Tibial artery (tissue), 4 donors: ENCODE measurements around the gene IRF7.
"Not testable (repeated sequence)": the region's sequence is repeated elsewhere in the genome, so short reads cannot be mapped to it uniquely, and the experiment has no call there.

ENCODE experiments used
- DNase-seq, 2 donors: peaks; one replicate each; pipeline ENCODE4 v3.0.0-alpha.2; 2019
- H3K27ac ChIP-seq, 2 donors: fragments of 200-600 bp; sonication (generic) in 1 of 2; 1 replicate in 1 of 2; 2 replicates in 1 of 2; pipeline ENCODE4 v1.5.1; 2018 to 2019; ENCODE audit warnings: mild to moderate bottlenecking in 1 of 2
- H3K27me3 ChIP-seq, 2 donors: fragments of 200-600 bp; sonication (generic) in 1 of 2; one replicate each; pipeline versions ENCODE4 v1.5.1 to v1.6.0; 2016 to 2019
- H3K36me3 ChIP-seq, 3 donors: fragments of 200-600 bp; sonication (generic) in 2 of 3; one replicate each; pipeline ENCODE4 v1.5.1; 2016 to 2019; ENCODE audit warnings: mild to moderate bottlenecking in 2 of 3
- H3K4me1 ChIP-seq, 4 donors: fragments of 200-600 bp; sonication (generic) in 2 of 4; 1 replicate in 3 of 4; 2 replicates in 1 of 4; pipeline ENCODE4 v1.5.1; 2016 to 2019
- H3K4me3 ChIP-seq, 2 donors: fragments of 200-600 bp; sonication (generic) in 1 of 2; 1 replicate in 1 of 2; 2 replicates in 1 of 2; pipeline ENCODE4 v1.5.1; 2018 to 2019; ENCODE audit warnings: mild to moderate bottlenecking in 2 of 2
- H3K9me3 ChIP-seq, 3 donors: fragments of 200-600 bp; sonication (generic) in 1 of 3; one replicate each; pipeline ENCODE4 v1.5.1; 2016 to 2019
- CTCF ChIP-seq, 2 experiments: fragments of 200-600 bp in 1 of 2; fragments of 450-650 bp in 1 of 2; IDR thresholded peaks; one replicate each; pipeline ENCODE4 v1.5.1; 2017 to 2019; ENCODE audit warnings: antibody characterized with exemption in 2 of 2, mild to moderate bottlenecking in 1 of 2, moderate library complexity in 1 of 2
- intact Hi-C: fragments of 100-400 bp; cut with DNase I; formaldehyde crosslinking; loops from one replicate; pipeline ENCODE4 v1.15.0; 2023; ENCODE audit warnings: low total_unique reads

Gene IRF7

DNA sequence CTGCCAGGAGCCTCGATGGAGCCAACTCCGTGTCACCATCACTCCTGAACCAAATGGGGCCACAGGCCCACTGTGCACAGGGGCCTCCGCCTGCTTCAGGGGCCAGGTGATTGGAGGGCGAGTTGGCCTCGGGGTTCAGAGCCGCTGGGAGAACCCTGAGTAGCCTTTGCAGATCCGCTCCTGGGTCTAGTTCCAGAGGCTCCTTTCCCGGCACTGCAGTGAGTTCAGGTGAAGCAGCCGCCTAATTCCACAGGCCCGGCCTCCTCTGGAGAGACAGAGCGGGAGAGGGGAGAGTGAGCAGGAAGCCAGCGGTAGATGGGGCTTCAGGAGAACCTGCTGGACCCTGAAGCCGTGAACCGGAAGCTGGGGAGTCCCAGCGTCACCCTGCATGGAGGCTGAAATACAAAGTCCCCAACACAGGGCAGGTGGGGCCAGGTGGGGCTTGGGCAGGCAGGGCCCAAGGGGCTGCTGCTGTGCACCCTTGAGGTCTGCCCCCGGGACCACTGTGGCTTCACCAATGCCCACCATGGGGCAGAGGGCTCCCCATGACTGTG, 43.9 kb upstream of the IRF7 start:
- Histone ChIP-seq H3K36me3 (peaks cover 12 to 58% (median 30%) of the 10 kb centered on the region in 3 donors), H3K4me3 (no peak overlapping the region), H3K9me3 (no peaks in the 10 kb centered on the region), H3K27ac (no peak overlapping the region), H3K4me1 (peaks cover 0 to 5% (median 0%) of the 10 kb centered on the region in 4 donors), H3K27me3 (no peaks in the 10 kb centered on the region)
- intact Hi-C loops, result loop anchor here (5.0 kb wide), 1 partner anchor 63 kb away; no protein-coding TSS in a partner anchor
- DNase-seq, result no peak
- no peak for TF ChIP-seq CTCF (IDR thresholded peaks at IDR 0.05)

DNA sequence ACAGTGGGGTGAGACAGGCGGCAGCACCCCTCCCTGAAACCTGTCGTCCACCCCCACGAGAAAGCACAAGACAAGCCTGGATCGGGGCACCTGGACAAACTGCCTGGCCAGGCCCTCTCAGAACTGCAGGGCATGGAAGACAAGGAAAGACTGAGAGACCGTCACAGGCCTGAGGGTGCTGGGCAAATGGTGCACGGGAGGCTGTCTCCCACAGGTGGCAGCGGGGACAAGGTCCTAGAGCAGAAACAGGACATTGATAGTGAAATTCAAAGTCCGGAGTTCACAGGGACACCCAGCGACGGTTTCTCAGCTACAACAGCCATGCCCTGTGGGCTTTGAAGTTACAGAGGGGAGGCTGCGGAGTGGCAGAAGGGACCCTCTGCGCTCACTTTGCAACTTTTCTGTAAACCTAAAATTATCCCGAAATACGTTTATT, 42.0 kb upstream of the IRF7 start:
- no peak overlapping the region for H3K27ac ChIP-seq
- intact Hi-C loops, result no loop called here
- peaks cover 7 to 64% (median 35%) of the 10 kb centered on the region in 3 donors for H3K36me3 ChIP-seq
- no peaks in the 10 kb centered on the region for H3K9me3 ChIP-seq
- TF ChIP-seq CTCF (IDR thresholded peaks at IDR 0.05), result no peak
- H3K4me1 ChIP-seq, result peaks cover 0 to 3% (median 0%) of the 10 kb centered on the region in 4 donors
- no peaks in the 10 kb centered on the region for H3K27me3 ChIP-seq
- no peak for DNase-seq
- H3K4me3 ChIP-seq, result no peak overlapping the region

- TF ChIP-seq CTCF (IDR thresholded peaks at IDR 0.05), result no peak
- H3K9me3 ChIP-seq, result no peaks in the 10 kb centered on the region
- no peak for DNase-seq
- no peaks in the 10 kb centered on the region for H3K4me1 ChIP-seq
- H3K4me3 ChIP-seq, result no peak overlapping the region
- H3K27me3 ChIP-seq, result no peaks in the 10 kb centered on the region
- intact Hi-C loops, result no loop called here
- peaks cover 7 to 64% (median 33%) of the 10 kb centered on the region in 3 donors for H3K36me3 ChIP-seq
- no peak overlapping the region for H3K27ac ChIP-seq
These were observed 41.1 kb upstream of the IRF7 start for GRCh38 chr11:656866-657265.

- no peaks in the 10 kb centered on the region for H3K27me3 ChIP-seq
- no peak overlapping the region for H3K4me3 ChIP-seq
- intact Hi-C loops, result no loop called here
- TF ChIP-seq CTCF (IDR thresholded peaks at IDR 0.05), result no peak
- H3K27ac ChIP-seq, result no peak overlapping the region
- H3K4me1 ChIP-seq, result no peaks in the 10 kb centered on the region
- H3K9me3 ChIP-seq, result no peaks in the 10 kb centered on the region
- peaks cover 8 to 64% (median 31%) of the 10 kb centered on the region in 3 donors for H3K36me3 ChIP-seq
- DNase-seq, result no peak
These were observed 40.7 kb upstream of the IRF7 start for GRCh38 chr11:656426-656825.

DNA sequence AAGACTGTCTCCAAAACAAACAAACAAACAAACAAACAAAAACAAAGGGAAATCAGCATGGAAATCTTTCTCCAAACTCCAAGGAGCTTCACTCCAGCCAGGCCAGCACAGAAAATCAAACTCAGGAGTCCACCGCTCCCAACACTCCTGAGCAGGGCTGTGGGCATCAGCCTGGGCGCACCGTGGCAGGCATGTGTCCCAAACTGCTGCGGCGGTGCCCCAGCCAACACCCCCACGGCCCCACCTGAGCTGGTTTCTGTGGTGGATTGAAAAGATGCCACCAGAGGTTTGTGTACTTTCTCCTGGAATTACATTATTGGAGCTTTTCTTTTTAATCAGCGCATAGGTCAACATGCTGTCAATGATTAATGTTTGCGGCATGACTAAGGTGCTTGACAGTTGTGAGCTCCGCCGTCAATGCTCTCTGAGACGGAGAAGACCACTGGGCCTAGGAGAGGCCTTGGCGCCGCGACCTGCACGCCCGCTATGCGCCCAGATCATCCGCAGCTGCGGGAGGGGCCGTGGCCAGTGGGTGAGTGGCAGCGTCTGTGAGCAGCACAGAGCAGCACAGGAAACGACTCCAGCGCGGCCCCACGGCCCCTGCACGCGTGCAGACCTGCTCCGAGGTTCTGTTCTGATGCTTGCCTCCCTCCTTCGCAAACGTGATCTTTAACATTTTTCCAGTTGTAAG, 39.4 kb upstream of the IRF7 start:
- no peak for DNase-seq
- Histone ChIP-seq H3K4me1 (no peaks in the 10 kb centered on the region), H3K9me3 (no peaks in the 10 kb centered on the region), H3K27ac (no peak overlapping the region), H3K36me3 (peaks cover 15 to 62% (median 32%) of the 10 kb centered on the region in 3 donors), H3K4me3 (no peak overlapping the region), H3K27me3 (no peaks in the 10 kb centered on the region)
- intact Hi-C loops, result no loop called here
- TF ChIP-seq CTCF (IDR thresholded peaks at IDR 0.05), result no peak

- H3K4me1 ChIP-seq, H3K27me3 ChIP-seq, intact Hi-C loops, H3K9me3 ChIP-seq, H3K4me3 ChIP-seq, H3K27ac ChIP-seq, DNase-seq: not testable (repeated sequence)
- H3K36me3 ChIP-seq, result peaks cover 15 to 55% (median 24%) of the 10 kb centered on the region in 3 donors
These were observed 38.7 kb upstream of the IRF7 start for GRCh38 chr11:654444-654843.
